Breast epithelium (tissue), 4 donors: Measurements from ENCODE around the gene BAD. TPM values are rescaled to one million over a fixed set of nuclear protein-coding genes. Genes with fewer than 3 reads are reported as not detected.
A peak's percentile ranks its signal among the peaks of the same experiment; 100 is the strongest.

Experiments used
- DNase-seq, 2 donors: peaks; one replicate each; pipeline ENCODE4 v3.0.0-alpha.2; 2019; ENCODE audit warnings: low spot score in 2 of 2
- H3K27ac ChIP-seq, 2 donors: fragments of 200-600 bp; sonication (generic) in 1 of 2; one replicate each; pipeline ENCODE4 v1.5.1; 2016 to 2019; ENCODE audit warnings: mild to moderate bottlenecking in 1 of 2
- H3K27me3 ChIP-seq, 2 donors: fragments of 200-600 bp; sonication (generic) in 1 of 2; one replicate each; pipeline versions ENCODE4 v1.5.1 to v1.6.0; 2017 to 2019; ENCODE audit warnings: control low read depth in 1 of 2, mild to moderate bottlenecking in 1 of 2
- H3K36me3 ChIP-seq: fragments of 200-600 bp; one replicate; pipeline ENCODE4 v1.5.1; 2019
- H3K4me1 ChIP-seq, 2 donors: fragments of 200-600 bp; sonication (generic); one replicate each; pipeline ENCODE4 v1.5.1; 2016 to 2019; ENCODE audit warnings: control low read depth in 1 of 2
- H3K4me3 ChIP-seq, 3 donors: fragments of 200-600 bp; sonication (generic); 1 replicate in 2 of 3; 2 replicates in 1 of 3; pipeline ENCODE4 v1.5.1; 2016 to 2019; ENCODE audit warnings: mild to moderate bottlenecking in 3 of 3, moderate library complexity in 2 of 3
- H3K9me3 ChIP-seq, 2 donors: fragments of 200-600 bp; sonication (generic) in 1 of 2; one replicate each; pipeline ENCODE4 v1.5.1; 2016 to 2019; ENCODE audit warnings: control low read depth in 1 of 2
- POLR2A ChIP-seq: fragments of 450-650 bp; IDR thresholded peaks from one replicate; pipeline ENCODE4 v1.6.1; 2016; ENCODE audit warnings: antibody characterized with exemption, mild to moderate bottlenecking, moderate library complexity
- POLR2AphosphoS5 ChIP-seq, 3 donors: sonication (generic); formaldehyde crosslinking; IDR thresholded peaks; one replicate each; pipeline ENCODE4 v1.6.1; 2017; ENCODE audit warnings: antibody characterized with exemption in 3 of 3
- intact Hi-C: fragments of 100-400 bp; cut with DNase I; formaldehyde crosslinking; loops from one replicate; pipeline ENCODE4 v1.15.1; 2023; ENCODE audit warnings: low total_unique reads
- total RNA-seq, 3 donors: library from RNA; depleted of rRNA; stranded (reverse); fragments of >200 nt; gene quantifications; one replicate each; pipeline ENCODE4 v1.1.0, GENCODE V29; 2016
- TF ChIP-seq, protein P1 (sequence below), 3 donors: fragments of 450-650 bp; IDR thresholded peaks; one replicate each; pipeline ENCODE4 v1.5.1; 2016 to 2017; ENCODE audit warnings: antibody characterized with exemption in 3 of 3, mild to moderate bottlenecking in 3 of 3, moderate library complexity in 3 of 3

Gene BAD
- total RNA-seq, 3 donors from 2014 or later = 80.3 to 107 (median 87.5) TPM

DNA sequence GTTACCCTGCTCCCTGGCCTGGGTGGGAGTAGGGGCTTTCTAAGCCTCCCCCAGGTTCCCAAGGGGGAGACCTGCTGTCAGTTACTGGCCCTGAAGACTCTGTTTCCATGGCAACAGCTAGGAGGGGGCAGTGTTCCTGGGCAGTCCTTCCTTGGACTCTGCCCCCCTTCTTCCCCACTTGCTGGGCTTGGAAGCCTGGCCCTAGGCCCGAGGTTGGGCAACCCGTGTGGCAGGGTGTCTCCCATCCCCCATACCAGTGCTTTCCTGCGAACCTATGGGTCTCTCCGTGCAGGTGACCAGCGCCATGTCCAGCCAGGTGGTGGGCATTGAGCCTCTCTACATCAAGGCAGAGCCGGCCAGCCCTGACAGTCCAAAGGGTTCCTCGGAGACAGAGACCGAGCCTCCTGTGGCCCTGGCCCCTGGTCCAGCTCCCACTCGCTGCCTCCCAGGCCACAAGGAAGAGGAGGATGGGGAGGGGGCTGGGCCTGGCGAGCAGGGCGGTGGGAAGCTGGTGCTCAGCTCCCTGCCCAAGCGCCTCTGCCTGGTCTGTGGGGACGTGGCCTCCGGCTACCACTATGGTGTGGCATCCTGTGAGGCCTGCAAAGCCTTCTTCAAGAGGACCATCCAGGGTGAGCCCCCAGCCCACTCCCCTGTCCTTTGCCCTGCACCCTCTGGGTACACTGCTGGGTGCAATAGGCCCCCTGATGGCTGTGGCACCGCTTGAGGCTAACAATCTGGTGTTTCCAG is 22.6 kb upstream of the BAD start:
- Histone ChIP-seq H3K27ac (peak overlapping the region; percentile 89 to 90), H3K4me3 (peak overlapping the region; percentile 62 to 75 (median 69)), H3K4me1 (peaks cover 5 to 10% of the 10 kb centered on the region in 2 donors), H3K27me3 (no peaks in the 10 kb centered on the region), H3K9me3 (no peaks in the 10 kb centered on the region), H3K36me3 (no peaks in the 10 kb centered on the region)
- DNase-seq = no peak
- intact Hi-C loops = no loop called here
- TF ChIP-seq, protein P1, sequence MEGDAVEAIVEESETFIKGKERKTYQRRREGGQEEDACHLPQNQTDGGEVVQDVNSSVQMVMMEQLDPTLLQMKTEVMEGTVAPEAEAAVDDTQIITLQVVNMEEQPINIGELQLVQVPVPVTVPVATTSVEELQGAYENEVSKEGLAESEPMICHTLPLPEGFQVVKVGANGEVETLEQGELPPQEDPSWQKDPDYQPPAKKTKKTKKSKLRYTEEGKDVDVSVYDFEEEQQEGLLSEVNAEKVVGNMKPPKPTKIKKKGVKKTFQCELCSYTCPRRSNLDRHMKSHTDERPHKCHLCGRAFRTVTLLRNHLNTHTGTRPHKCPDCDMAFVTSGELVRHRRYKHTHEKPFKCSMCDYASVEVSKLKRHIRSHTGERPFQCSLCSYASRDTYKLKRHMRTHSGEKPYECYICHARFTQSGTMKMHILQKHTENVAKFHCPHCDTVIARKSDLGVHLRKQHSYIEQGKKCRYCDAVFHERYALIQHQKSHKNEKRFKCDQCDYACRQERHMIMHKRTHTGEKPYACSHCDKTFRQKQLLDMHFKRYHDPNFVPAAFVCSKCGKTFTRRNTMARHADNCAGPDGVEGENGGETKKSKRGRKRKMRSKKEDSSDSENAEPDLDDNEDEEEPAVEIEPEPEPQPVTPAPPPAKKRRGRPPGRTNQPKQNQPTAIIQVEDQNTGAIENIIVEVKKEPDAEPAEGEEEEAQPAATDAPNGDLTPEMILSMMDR (IDR thresholded peaks at IDR 0.05) = no peak
- no peak for TF ChIP-seq POLR2AphosphoS5 (IDR thresholded peaks at IDR 0.05)
- TF ChIP-seq POLR2A = no peak

- intact Hi-C loops = no loop called here
- H3K4me1 ChIP-seq = peaks cover 5 to 10% of the 10 kb centered on the region in 2 donors
- no peaks in the 10 kb centered on the region for H3K9me3 ChIP-seq
- H3K4me3 ChIP-seq = peak overlapping the region; percentile 62 to 75 (median 69)
- no peaks in the 10 kb centered on the region for H3K36me3 ChIP-seq
- H3K27me3 ChIP-seq = no peaks in the 10 kb centered on the region
- no peak for TF ChIP-seq POLR2A
- DNase-seq = no peak
- H3K27ac ChIP-seq = peak overlapping the region; percentile 89 to 90
Measured at GRCh38 chr11:64306563-64306875, 22.1 kb upstream of the BAD start.

DNA sequence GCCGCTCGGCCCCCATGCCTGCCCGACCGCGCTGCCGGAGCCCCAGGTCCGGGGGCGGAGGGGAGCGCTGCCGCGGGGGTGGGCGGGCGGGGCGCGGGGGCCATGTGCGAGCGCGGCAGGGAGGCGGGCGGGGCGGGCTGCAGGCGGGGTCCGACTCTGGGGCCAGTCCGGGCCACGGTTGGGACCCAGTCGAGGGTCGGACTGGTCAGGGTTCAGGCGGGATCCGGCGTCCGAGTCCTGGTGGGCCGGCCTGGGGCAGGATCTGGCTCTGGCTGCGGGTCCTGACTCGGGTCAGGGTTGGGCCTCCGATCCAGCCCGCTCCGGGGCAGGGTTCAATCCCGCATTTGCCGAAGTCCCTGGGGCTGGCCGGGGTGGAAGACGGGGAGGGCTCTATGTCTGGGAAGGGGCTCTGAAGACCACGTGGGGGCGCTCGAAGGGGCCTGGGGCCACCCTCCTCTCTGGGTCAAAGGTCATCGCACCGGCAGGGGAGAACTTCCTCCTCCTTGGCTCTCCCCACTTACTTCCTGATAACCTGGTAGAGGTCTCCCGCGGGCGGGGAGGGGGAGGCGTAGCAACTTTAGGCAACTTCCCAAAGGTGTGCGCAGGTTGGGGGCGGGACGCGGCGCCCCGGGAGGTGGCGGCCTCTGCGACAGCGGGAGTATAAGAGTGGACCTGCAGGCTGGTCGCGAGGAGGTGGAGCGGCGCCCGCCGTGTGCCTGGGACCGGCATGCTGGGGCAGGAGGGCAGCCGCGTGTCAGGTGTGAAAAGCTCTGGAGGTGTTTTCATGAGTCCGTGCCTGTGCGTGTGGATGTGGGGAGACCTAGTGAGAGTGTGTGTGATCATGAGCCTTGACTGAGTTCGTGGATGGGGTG is 21.5 kb upstream of the BAD start:
- no peaks in the 10 kb centered on the region for H3K9me3 ChIP-seq
- no peaks in the 10 kb centered on the region for H3K27me3 ChIP-seq
- no peak for DNase-seq
- H3K36me3 ChIP-seq = no peaks in the 10 kb centered on the region
- intact Hi-C loops = no loop called here
- peak overlapping the region; percentile 62 to 75 (median 69) for H3K4me3 ChIP-seq
- TF ChIP-seq POLR2A = no peak
- TF ChIP-seq POLR2AphosphoS5 (IDR thresholded peaks at IDR 0.05) = peak in 1 of 3 donors; percentile 26
- TF ChIP-seq, protein P1 (IDR thresholded peaks at IDR 0.05) = no peak
- H3K4me1 ChIP-seq = peaks cover 5 to 10% of the 10 kb centered on the region in 2 donors
- H3K27ac ChIP-seq = peak overlapping the region; percentile 89 to 90

GRCh38 chr11:64305075-64305690 is 20.7 kb upstream of the BAD start, which contains the start of gene ESRRA:
ESRRA (plus strand) TSS chr11:64305524; CDS start chr11:64307180, 1,656 bp downstream.
- no peaks in the 10 kb centered on the region for H3K36me3 ChIP-seq
- intact Hi-C loops = no loop called here
- H3K4me1 ChIP-seq = peaks cover 9 to 16% of the 10 kb centered on the region in 2 donors
- no peaks in the 10 kb centered on the region for H3K9me3 ChIP-seq
- peak within 1 kb of the TSS; percentile 62 to 75 (median 69) for H3K4me3 ChIP-seq
- peaks cover 0 to 7% of the 10 kb centered on the region in 2 donors for H3K27me3 ChIP-seq
- H3K27ac ChIP-seq = peak within 1 kb of the TSS; percentile 89 to 90
- TF ChIP-seq POLR2AphosphoS5 (IDR thresholded peaks at IDR 0.05) (peak in 1 of 3 donors; percentile 68), POLR2A (no peak)
- TF ChIP-seq, protein P1 (IDR thresholded peaks at IDR 0.05) = no peak
- DNase-seq = peak; percentile 99 to 100

GRCh38 chr11:64304316-64305072 is 20.0 kb upstream of the BAD start:
- H3K36me3 ChIP-seq = no peaks in the 10 kb centered on the region
- H3K4me3 ChIP-seq = peak overlapping the region; percentile 62 to 75 (median 69)
- intact Hi-C loops = no loop called here
- peaks cover 0 to 14% of the 10 kb centered on the region in 2 donors for H3K27me3 ChIP-seq
- H3K27ac ChIP-seq = peak overlapping the region; percentile 89 to 90
- TF ChIP-seq POLR2A = no peak
- TF ChIP-seq POLR2AphosphoS5 (IDR thresholded peaks at IDR 0.05) = peak in 2 of 3 donors; percentile 13 to 56
- TF ChIP-seq, protein P1 (IDR thresholded peaks at IDR 0.05) = peak; percentile 68 to 94 (median 89)
- H3K9me3 ChIP-seq = no peaks in the 10 kb centered on the region
- peak; percentile 84 to 94 for DNase-seq
- peaks cover 15 to 23% of the 10 kb centered on the region in 2 donors for H3K4me1 ChIP-seq
